Ovary (tissue), 9 donors: ENCODE measurements around the gene PES1. TPM values are rescaled to one million over a fixed set of nuclear protein-coding genes. Genes with fewer than 3 reads are reported as not detected.
"Not testable (repeated sequence)": the region's sequence is repeated elsewhere in the genome, so short reads cannot be mapped to it uniquely, and the experiment has no call there.

ENCODE experiments used
- DNase-seq, 5 donors: peaks; one replicate each; pipeline ENCODE4 v3.0.0-alpha.2; 2019 to 2020
- H3K27ac ChIP-seq, 2 donors: fragments of 200-600 bp; one replicate each; pipeline versions ENCODE4 v1.5.1 to v1.8.0; 2019 to 2022
- H3K27me3 ChIP-seq: fragments of 200-600 bp; one replicate; pipeline ENCODE4 v1.8.0; 2022
- H3K36me3 ChIP-seq: fragments of 200-600 bp; sonication (generic); one replicate; pipeline ENCODE4 v1.5.1; 2019
- H3K4me1 ChIP-seq: one replicate; pipeline ENCODE4 v1.8.1; 2013; ENCODE audit warnings: mild to moderate bottlenecking, moderate library complexity; ENCODE audit not compliant: insufficient read depth
- H3K4me3 ChIP-seq: fragments of 200-600 bp; sonication (generic); one replicate; pipeline ENCODE4 v1.5.1; 2017
- H3K9me3 ChIP-seq, 2 donors: fragments of 200-600 bp in 1 of 2; sonication (generic) in 1 of 2; one replicate each; pipeline versions ENCODE4 v1.5.1 to v1.8.1; 2013 to 2019; ENCODE audit warnings: mild to moderate bottlenecking in 1 of 2, moderate library complexity in 1 of 2
- EP300 ChIP-seq: sonication (generic); formaldehyde crosslinking; IDR thresholded peaks from one replicate; pipeline ENCODE4 v1.6.1; 2017; ENCODE audit warnings: antibody characterized with exemption
- POLR2A ChIP-seq: fragments of 450-650 bp; IDR thresholded peaks from one replicate; pipeline ENCODE4 v1.6.1; 2017; ENCODE audit warnings: antibody characterized with exemption, mild to moderate bottlenecking, moderate library complexity
- WGBS, 3 donors: extraction: QIAGEN DNeasy Blood & Tissue Kit in 1 of 3; methylation state at CpG; one replicate each; pipeline versions ENCODE4 v1.1.5 to v1.1.7; 2013 to 2017; 5-methylcytosine and 5-hydroxymethylcytosine counted together
- intact Hi-C, 4 donors: fragments of 100-400 bp; cut with DNase I; formaldehyde crosslinking; loops; one replicate each; pipeline versions ENCODE4 v1.11.0 to v1.15.1; 2022 to 2023
- polyA plus RNA-seq, 2 donors: library from polyadenylated mRNA; stranded (reverse); fragments of 200-250 nt in 1 of 2; fragments of 350-450 nt in 1 of 2; fragmentation: Illumina TruSeq in 1 of 2; extraction: RNeasy Lipid Tissue Mini Kit (QIAGEN cat#74804) in 1 of 2; gene quantifications; one replicate each; pipeline ENCODE4 v1.2.3, GENCODE V29; 2013 to 2014
- total RNA-seq, 7 donors: library from RNA; depleted of rRNA in 2 of 7; stranded (reverse); fragments of >200 nt in 2 of 7; fragmentation: NEBNext Ultra II Directional in 3 of 7; extraction: Animal tissue kit (Norgen Biotek cat#: 25700) in 3 of 7; gene quantifications; one replicate each; pipeline versions ENCODE4 v1.1.0 to v1.2.4, GENCODE V29; 2016 to 2023
- TF ChIP-seq, protein P1 (sequence below), 3 donors: fragments of 450-650 bp in 2 of 3; fragments of 200-600 bp in 1 of 3; IDR thresholded peaks; one replicate each; pipeline versions ENCODE4 v1.5.1 to v1.8.0; 2016 to 2022; ENCODE audit warnings: antibody characterized with exemption in 3 of 3, mild to moderate bottlenecking in 1 of 3
- donor health status: DM: no; HTN: no; CAD: no; lungs with moderate emphysema.
- donor health status: DM: no; HTN: no; CAD: no.
- donor health status: Bipolar disorder and iron deficiency.
- donor health status: DM: yes; HTN: yes; CAD: no.
- donor health status: DM: no; HTN: no; CAD: no.
- donor health status: DM: yes; HTN: yes; CAD: no.

The PES1 gene
- total and polyA plus RNA-seq, 9 donors = 29.0 to 82.3 (median 62.5) TPM

DNA sequence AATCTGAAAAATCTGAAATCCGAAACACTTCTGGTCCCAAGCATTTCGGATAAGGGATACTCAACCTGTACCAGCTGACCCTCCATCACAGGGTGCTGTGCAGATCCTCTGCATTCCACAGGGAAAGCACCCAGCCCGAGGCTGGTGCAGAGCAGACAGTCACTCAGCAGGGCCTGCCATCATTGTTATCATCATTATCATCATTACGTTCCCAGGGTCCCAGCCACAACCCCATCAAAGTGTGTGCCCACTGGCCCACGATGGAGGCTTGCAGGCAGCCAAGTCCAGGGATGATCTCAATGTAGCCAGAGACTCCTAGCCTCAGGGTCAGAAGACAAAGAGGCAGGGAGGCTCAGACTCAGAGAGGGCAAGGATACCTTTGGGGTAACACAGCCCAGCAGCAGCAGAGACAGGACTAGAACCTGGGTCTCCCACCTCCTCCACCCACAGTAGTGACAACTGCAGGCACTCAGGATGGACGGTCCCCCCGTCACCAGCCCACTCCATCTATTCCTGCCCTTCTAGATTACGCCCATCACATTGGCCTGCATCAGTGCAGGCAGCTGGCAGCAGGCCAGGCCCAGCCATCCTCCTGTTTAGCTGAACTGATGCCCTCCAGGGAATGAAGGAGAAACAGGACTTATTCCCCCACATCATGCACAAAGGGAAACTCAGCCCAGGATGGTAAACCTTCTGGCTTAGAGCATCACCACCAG, 27.5 kb downstream of the PES1 start:
- WGBS, 3 donors = 66 to 77% (median 69%) methylated on average over 8 of the region's 8 CpGs
- H3K27me3 ChIP-seq = no peaks in the 10 kb centered on the region
- no peaks in the 10 kb centered on the region for H3K4me1 ChIP-seq
- H3K4me3 ChIP-seq = no peak overlapping the region
- no peak for DNase-seq
- no peak overlapping the region for H3K27ac ChIP-seq
- no peaks in the 10 kb centered on the region for H3K36me3 ChIP-seq
- TF ChIP-seq POLR2A (no peak), EP300 (no peak)
- TF ChIP-seq, protein P1, sequence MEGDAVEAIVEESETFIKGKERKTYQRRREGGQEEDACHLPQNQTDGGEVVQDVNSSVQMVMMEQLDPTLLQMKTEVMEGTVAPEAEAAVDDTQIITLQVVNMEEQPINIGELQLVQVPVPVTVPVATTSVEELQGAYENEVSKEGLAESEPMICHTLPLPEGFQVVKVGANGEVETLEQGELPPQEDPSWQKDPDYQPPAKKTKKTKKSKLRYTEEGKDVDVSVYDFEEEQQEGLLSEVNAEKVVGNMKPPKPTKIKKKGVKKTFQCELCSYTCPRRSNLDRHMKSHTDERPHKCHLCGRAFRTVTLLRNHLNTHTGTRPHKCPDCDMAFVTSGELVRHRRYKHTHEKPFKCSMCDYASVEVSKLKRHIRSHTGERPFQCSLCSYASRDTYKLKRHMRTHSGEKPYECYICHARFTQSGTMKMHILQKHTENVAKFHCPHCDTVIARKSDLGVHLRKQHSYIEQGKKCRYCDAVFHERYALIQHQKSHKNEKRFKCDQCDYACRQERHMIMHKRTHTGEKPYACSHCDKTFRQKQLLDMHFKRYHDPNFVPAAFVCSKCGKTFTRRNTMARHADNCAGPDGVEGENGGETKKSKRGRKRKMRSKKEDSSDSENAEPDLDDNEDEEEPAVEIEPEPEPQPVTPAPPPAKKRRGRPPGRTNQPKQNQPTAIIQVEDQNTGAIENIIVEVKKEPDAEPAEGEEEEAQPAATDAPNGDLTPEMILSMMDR (IDR thresholded peaks at IDR 0.05) = no peak
- no peaks in the 10 kb centered on the region for H3K9me3 ChIP-seq
- intact Hi-C loops = no loop called here

DNA sequence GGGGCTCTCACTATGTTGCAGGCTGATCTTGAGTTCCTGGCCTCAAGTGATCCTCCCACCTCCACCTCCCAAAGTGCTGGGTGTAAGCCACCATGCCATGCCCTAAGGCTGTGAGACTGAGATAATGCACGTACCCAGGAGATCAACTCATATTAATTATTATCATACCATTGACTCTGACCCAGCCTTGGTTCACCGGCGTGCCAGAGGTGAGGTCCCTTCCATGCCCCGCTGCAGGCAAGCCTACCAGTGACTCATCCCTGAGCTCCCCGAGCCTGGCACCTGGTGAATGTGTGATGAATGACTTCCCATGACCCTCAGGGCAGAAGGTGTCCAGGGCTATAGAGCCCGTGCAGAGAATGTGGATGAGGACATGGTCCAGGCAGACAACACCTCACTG, 29.3 kb downstream of the PES1 start:
- WGBS, 3 donors = 62 to 72% (median 66%) methylated on average over 6 of the region's 6 CpGs
- intact Hi-C loops = no loop called here
- H3K4me1 ChIP-seq = no peaks in the 10 kb centered on the region

DNA sequence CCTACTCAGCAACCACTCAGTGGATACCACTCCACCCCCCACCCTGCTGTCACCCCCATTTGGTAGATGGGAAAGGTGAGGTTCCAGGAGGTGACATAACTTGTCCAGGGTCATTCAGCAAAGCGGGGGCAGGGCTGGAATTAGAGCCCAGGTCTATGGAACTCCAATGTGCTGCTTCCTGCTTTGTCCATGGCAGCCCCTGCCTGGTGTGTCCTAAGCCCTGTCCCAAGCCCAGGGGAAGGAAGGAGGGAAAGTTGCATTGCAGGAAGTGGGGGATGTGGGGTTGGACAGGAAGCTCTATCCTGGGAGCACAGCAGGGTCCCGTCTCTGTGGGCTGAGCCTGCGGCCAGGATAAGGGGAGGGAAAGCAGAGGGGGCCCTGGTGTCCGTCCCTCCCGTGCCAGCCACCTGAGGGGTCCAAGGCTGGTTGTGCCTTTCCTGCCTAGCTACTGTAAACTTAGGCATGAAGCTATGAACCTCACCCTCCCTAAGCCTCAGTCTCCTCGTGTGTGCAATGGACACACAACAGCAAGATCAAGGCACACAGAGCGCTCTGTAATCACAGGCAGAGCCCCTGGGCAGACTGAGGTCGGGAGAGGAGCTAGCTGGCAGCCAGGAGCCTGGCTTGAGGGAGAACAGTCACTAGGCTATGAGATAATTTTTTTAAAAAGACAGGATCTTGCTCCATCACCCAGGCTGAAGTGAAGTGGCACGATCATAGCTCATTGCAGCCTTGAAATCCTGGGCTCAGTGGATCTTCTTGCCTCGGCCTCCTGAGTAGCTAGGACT, 30.1 kb downstream of the PES1 start:
- TF ChIP-seq, protein P1 (IDR thresholded peaks at IDR 0.05) = no peak
- TF ChIP-seq POLR2A = no peak
- no peak for TF ChIP-seq EP300
- 56 to 60% (median 58%) methylated on average over 10 of the region's 10 CpGs for WGBS, 3 donors
- H3K27me3 ChIP-seq = no peaks in the 10 kb centered on the region

More for the DNA sequence above, 29.3 kb downstream of the PES1 start:
- no peak for DNase-seq
- no peak overlapping the region for H3K4me3 ChIP-seq
- no peaks in the 10 kb centered on the region for H3K27me3 ChIP-seq
- no peaks in the 10 kb centered on the region for H3K9me3 ChIP-seq
- no peak for TF ChIP-seq POLR2A
- TF ChIP-seq, protein P1 (IDR thresholded peaks at IDR 0.05) = no peak
- TF ChIP-seq EP300 = no peak
- no peak overlapping the region for H3K27ac ChIP-seq
- H3K36me3 ChIP-seq = no peaks in the 10 kb centered on the region

DNA sequence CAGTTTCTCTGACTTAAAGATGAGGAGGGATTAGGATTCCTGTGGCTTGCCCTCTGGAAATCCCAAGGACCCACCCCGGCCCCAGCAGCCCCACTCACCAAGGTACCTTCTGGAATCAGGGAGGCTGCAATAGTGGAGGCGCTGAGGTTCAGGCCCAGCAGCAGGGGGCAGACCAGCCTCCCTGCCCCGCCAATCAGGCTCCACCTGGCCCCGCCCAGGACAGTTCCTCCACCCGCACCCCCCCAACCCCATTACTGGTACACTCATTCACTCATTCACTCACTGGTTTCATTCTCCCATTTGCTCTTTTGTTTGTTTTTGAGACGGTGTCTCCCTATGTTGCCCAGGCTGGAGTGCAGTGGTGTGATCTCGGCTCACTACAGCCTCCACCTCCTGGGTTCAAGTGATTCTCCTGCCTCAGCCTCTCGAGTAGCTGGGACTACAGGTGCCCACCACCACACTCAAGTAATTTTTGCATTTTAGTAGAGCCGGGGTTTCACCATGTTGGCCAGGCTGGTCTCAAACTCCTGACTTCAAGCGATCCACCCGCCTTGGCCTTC, 31.0 kb downstream of the PES1 start:
- H3K4me1 ChIP-seq, H3K27ac ChIP-seq, intact Hi-C loops, H3K4me3 ChIP-seq, H3K36me3 ChIP-seq, H3K27me3 ChIP-seq, H3K9me3 ChIP-seq, DNase-seq: not testable (repeated sequence)
- WGBS, 3 donors = 84 to 87% (median 85%) methylated on average over 11 of the region's 11 CpGs

More for the DNA sequence above, 30.1 kb downstream of the PES1 start:
- H3K9me3 ChIP-seq = no peaks in the 10 kb centered on the region
- H3K4me1 ChIP-seq = no peaks in the 10 kb centered on the region
- no peak overlapping the region for H3K27ac ChIP-seq
- no peak for DNase-seq
- intact Hi-C loops = no loop called here
- no peaks in the 10 kb centered on the region for H3K36me3 ChIP-seq
- no peak overlapping the region for H3K4me3 ChIP-seq
